HEK293 (cell line): ENCODE measurements around the gene IL1R1.

Experiments
- CTCF ChIA-PET: fragments of 350-600 bp; formaldehyde crosslinking; extraction: SDS; loops from one replicate; lab custom pipeline; 2021; ENCODE audit warnings: antibody characterized with exemption; lab: Yijun Ruan, JAX
- POLR2A ChIA-PET: fragments of 300-600 bp; formaldehyde crosslinking; extraction: SDS; loops from one replicate; lab custom pipeline; 2020; ENCODE audit warnings: antibody characterized with exemption, inconsistent platforms; lab: Yijun Ruan, JAX
- H3K27ac ChIP-seq: fragments of 200-500 bp; sonication (Bioruptor generic); 2 replicates; pipeline ENCODE4 v1.5.1; 2014; ENCODE audit warnings: low read depth, low read length, control low read depth, inconsistent platforms; ENCODE audit errors: extremely low read depth
- H3K36me3 ChIP-seq, 2 experiments: fragments of 200-500 bp in 1 of 2; sonication (Bioruptor generic) in 1 of 2; 1 replicate in 1 of 2; 2 replicates in 1 of 2; pipeline ENCODE4 v1.5.1; 2014 to 2017; ENCODE audit warnings: inconsistent platforms in 2 of 2, low read length in 2 of 2; ENCODE audit not compliant: control insufficient read depth in 2 of 2, insufficient read depth in 1 of 2
- H3K4me1 ChIP-seq: fragments of 200-500 bp; sonication (Bioruptor generic); 2 replicates; pipeline ENCODE4 v1.5.1; 2014; ENCODE audit warnings: mild to moderate bottlenecking, low read length, inconsistent platforms; ENCODE audit not compliant: control insufficient read depth, insufficient read depth
- H3K4me3 ChIP-seq: 2 replicates; pipeline ENCODE4 v1.5.1; 2011; ENCODE audit warnings: low read depth, mild to moderate bottlenecking, control low read depth, low read length, moderate library complexity
- H3K9me3 ChIP-seq: fragments of 200-500 bp; sonication (Bioruptor generic); 2 replicates; pipeline ENCODE4 v1.5.1; 2014; ENCODE audit warnings: low read depth, low read length, inconsistent platforms; ENCODE audit not compliant: control insufficient read depth, insufficient read depth
- GLI2 ChIP-seq: fragments of 450-650 bp; formaldehyde crosslinking; IDR thresholded peaks from 2 replicates; pipeline ENCODE4; 2017; ENCODE audit warnings: missing biosample characterization, missing genetic modification characterization, low read depth, borderline replicate concordance
- REPIN1 ChIP-seq: fragments of 450-650 bp; formaldehyde crosslinking; IDR thresholded peaks from 2 replicates; pipeline ENCODE4 v1.5.1; 2017; ENCODE audit warnings: missing biosample characterization, missing genetic modification characterization, low read depth
- ZNF121 ChIP-seq: fragments of 450-650 bp; formaldehyde crosslinking; IDR thresholded peaks from 2 replicates; pipeline ENCODE4 v1.5.1; 2016; ENCODE audit warnings: missing biosample characterization, missing genetic modification characterization
- ZNF133 ChIP-seq: fragments of 450-650 bp; formaldehyde crosslinking; IDR thresholded peaks from 2 replicates; pipeline ENCODE4 v1.5.1; 2016; ENCODE audit warnings: missing biosample characterization, missing genetic modification characterization
- ZNF416 ChIP-seq: fragments of 450-650 bp; formaldehyde crosslinking; IDR thresholded peaks from 2 replicates; pipeline ENCODE4 v1.5.1; 2016; ENCODE audit warnings: missing biosample characterization, missing genetic modification characterization
- ZNF514 ChIP-seq: fragments of 450-650 bp; formaldehyde crosslinking; IDR thresholded peaks from 2 replicates; pipeline ENCODE4 v1.5.1; 2016; ENCODE audit warnings: missing biosample characterization, missing genetic modification characterization
- ZNF560 ChIP-seq: fragments of 450-650 bp; formaldehyde crosslinking; IDR thresholded peaks from 2 replicates; pipeline ENCODE4 v1.5.1; 2017; ENCODE audit warnings: missing biosample characterization, missing genetic modification characterization, borderline replicate concordance
- ZNF596 ChIP-seq: fragments of 450-650 bp; IDR thresholded peaks from 2 replicates; pipeline ENCODE4 v1.5.0; 2018; ENCODE audit warnings: missing biosample characterization, mild to moderate bottlenecking, missing genetic modification characterization, moderate library complexity
- ZNF621 ChIP-seq: fragments of 450-650 bp; formaldehyde crosslinking; IDR thresholded peaks from 2 replicates; pipeline ENCODE4 v1.5.1; 2017; ENCODE audit warnings: missing biosample characterization, missing genetic modification characterization
- TF ChIP-seq, protein P1 (sequence below): fragments of 450-650 bp; formaldehyde crosslinking; IDR thresholded peaks from 2 replicates; pipeline ENCODE4 v1.5.1; 2016; ENCODE audit warnings: missing biosample characterization, missing genetic modification characterization
- TF ChIP-seq, protein P2 (sequence below): fragments of 450-650 bp; IDR thresholded peaks from 2 replicates; pipeline ENCODE4 v1.5.1; 2018; ENCODE audit warnings: missing biosample characterization, missing genetic modification characterization
- TF ChIP-seq, protein P3 (sequence below): fragments of 450-650 bp; formaldehyde crosslinking; IDR thresholded peaks from 2 replicates; pipeline ENCODE4 v1.5.1; 2016; ENCODE audit warnings: missing biosample characterization, missing genetic modification characterization
- TF ChIP-seq, protein P4 (sequence below): fragments of 450-650 bp; formaldehyde crosslinking; IDR thresholded peaks from 2 replicates; pipeline ENCODE4 v1.5.1; 2016; ENCODE audit warnings: missing biosample characterization, missing genetic modification characterization, low read depth
- TF ChIP-seq, protein P5 (sequence below): fragments of 450-650 bp; IDR thresholded peaks from 2 replicates; pipeline ENCODE4 v1.5.1; 2018; ENCODE audit warnings: missing biosample characterization, mild to moderate bottlenecking, missing genetic modification characterization

Gene IL1R1

DNA sequence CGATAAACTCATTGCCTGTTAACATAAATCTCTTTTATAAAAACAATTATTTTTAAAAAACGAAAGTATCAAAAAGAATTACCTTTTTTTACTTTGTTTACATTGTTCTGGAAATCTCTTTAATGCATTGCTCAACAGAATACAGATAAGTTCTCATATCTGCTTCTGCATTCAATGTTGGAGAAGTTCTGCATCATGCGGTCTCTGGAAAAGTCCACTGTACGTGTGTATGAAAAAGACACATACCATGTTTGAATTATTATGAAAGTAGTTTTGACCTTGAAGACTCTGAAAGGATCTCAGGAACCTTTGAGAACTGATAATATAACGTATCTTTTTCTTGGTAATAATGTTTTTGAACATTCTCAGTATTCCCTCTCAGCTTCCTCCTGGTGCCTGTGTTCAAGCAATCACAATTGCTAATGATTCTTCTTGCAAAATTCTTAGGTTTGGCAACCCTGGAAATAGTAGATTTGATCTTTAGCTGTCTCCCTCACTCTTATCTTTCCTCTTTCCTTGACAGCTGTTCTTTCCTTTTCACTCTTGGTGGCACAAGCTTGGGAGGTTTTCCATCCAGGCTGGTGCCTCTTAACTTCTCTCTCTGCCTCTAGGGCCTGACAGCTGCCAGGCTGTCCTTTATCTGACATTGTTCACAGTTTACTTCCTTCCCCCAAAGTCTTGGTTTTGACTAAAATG is 12.4 kb upstream of the IL1R1 start:
- TF ChIP-seq ZNF416 (tag by site-specific recombination): no peak
- no peak for TF ChIP-seq ZNF133
- TF ChIP-seq, protein P1, sequence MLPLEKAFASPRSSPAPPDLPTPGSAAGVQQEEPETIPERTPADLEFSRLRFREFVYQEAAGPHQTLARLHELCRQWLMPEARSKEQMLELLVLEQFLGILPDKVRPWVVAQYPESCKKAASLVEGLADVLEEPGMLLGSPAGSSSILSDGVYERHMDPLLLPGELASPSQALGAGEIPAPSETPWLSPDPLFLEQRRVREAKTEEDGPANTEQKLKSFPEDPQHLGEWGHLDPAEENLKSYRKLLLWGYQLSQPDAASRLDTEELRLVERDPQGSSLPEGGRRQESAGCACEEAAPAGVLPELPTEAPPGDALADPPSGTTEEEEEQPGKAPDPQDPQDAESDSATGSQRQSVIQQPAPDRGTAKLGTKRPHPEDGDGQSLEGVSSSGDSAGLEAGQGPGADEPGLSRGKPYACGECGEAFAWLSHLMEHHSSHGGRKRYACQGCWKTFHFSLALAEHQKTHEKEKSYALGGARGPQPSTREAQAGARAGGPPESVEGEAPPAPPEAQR (tag by site-specific recombination): no peak
- TF ChIP-seq ZNF596 (tag by site-specific recombination): no peak
- TF ChIP-seq, protein P2, sequence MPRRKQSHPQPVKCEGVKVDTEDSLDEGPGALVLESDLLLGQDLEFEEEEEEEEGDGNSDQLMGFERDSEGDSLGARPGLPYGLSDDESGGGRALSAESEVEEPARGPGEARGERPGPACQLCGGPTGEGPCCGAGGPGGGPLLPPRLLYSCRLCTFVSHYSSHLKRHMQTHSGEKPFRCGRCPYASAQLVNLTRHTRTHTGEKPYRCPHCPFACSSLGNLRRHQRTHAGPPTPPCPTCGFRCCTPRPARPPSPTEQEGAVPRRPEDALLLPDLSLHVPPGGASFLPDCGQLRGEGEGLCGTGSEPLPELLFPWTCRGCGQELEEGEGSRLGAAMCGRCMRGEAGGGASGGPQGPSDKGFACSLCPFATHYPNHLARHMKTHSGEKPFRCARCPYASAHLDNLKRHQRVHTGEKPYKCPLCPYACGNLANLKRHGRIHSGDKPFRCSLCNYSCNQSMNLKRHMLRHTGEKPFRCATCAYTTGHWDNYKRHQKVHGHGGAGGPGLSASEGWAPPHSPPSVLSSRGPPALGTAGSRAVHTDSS (tag by site-specific recombination): no peak
- CTCF ChIA-PET: no interaction called here
- H3K9me3 ChIP-seq: no peaks in the 10 kb centered on the region
- no peak overlapping the region for H3K27ac ChIP-seq
- POLR2A ChIA-PET: no interaction called here
- H3K4me3 ChIP-seq: no peak overlapping the region
- no peaks in the 10 kb centered on the region for H3K36me3 ChIP-seq
- no peaks in the 10 kb centered on the region for H3K4me1 ChIP-seq

DNA sequence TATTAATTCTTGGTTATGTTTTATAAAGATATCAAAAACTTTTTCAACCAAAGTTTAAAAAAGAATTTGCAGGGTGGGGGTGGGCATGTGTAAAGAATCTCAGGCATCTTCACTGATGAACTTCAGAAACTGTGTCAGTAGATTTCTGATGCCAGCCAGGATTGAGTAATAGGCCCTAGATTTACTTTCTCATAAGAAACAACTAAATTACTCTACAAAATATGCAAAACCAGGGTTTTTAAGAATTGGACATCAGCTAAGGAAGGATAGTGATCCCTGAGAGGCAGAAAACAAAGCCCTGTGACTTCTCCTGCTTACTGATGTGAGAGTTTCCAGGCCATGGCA is 11.9 kb upstream of the IL1R1 start:
- H3K27ac ChIP-seq: no peak overlapping the region
- ChIA-PET POLR2A (no interaction called here), CTCF (no interaction called here)
- no peak overlapping the region for H3K4me3 ChIP-seq
- H3K36me3 ChIP-seq: no peaks in the 10 kb centered on the region
- no peak for TF ChIP-seq REPIN1 (tag by site-specific recombination)
- no peak for TF ChIP-seq ZNF121 (tag by site-specific recombination)
- TF ChIP-seq GLI2 (tag by site-specific recombination): no peak
- no peak for TF ChIP-seq ZNF560
- TF ChIP-seq ZNF621 (tag by site-specific recombination): no peak
- TF ChIP-seq, protein P3, sequence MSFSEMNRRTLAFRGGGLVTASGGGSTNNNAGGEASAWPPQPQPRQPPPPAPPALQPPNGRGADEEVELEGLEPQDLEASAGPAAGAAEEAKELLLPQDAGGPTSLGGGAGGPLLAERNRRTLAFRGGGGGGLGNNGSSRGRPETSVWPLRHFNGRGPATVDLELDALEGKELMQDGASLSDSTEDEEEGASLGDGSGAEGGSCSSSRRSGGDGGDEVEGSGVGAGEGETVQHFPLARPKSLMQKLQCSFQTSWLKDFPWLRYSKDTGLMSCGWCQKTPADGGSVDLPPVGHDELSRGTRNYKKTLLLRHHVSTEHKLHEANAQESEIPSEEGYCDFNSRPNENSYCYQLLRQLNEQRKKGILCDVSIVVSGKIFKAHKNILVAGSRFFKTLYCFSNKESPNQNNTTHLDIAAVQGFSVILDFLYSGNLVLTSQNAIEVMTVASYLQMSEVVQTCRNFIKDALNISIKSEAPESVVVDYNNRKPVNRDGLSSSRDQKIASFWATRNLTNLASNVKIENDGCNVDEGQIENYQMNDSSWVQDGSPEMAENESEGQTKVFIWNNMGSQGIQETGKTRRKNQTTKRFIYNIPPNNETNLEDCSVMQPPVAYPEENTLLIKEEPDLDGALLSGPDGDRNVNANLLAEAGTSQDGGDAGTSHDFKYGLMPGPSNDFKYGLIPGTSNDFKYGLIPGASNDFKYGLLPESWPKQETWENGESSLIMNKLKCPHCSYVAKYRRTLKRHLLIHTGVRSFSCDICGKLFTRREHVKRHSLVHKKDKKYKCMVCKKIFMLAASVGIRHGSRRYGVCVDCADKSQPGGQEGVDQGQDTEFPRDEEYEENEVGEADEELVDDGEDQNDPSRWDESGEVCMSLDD: no peak
- no peak for TF ChIP-seq ZNF133
- TF ChIP-seq, protein P4, sequence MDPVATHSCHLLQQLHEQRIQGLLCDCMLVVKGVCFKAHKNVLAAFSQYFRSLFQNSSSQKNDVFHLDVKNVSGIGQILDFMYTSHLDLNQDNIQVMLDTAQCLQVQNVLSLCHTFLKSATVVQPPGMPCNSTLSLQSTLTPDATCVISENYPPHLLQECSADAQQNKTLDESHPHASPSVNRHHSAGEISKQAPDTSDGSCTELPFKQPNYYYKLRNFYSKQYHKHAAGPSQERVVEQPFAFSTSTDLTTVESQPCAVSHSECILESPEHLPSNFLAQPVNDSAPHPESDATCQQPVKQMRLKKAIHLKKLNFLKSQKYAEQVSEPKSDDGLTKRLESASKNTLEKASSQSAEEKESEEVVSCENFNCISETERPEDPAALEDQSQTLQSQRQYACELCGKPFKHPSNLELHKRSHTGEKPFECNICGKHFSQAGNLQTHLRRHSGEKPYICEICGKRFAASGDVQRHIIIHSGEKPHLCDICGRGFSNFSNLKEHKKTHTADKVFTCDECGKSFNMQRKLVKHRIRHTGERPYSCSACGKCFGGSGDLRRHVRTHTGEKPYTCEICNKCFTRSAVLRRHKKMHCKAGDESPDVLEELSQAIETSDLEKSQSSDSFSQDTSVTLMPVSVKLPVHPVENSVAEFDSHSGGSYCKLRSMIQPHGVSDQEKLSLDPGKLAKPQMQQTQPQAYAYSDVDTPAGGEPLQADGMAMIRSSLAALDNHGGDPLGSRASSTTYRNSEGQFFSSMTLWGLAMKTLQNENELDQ (tag by site-specific recombination): no peak
- TF ChIP-seq ZNF514: no peak
- TF ChIP-seq, protein P5, sequence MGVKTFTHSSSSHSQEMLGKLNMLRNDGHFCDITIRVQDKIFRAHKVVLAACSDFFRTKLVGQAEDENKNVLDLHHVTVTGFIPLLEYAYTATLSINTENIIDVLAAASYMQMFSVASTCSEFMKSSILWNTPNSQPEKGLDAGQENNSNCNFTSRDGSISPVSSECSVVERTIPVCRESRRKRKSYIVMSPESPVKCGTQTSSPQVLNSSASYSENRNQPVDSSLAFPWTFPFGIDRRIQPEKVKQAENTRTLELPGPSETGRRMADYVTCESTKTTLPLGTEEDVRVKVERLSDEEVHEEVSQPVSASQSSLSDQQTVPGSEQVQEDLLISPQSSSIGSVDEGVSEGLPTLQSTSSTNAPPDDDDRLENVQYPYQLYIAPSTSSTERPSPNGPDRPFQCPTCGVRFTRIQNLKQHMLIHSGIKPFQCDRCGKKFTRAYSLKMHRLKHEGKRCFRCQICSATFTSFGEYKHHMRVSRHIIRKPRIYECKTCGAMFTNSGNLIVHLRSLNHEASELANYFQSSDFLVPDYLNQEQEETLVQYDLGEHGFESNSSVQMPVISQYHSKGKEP (tag by site-specific recombination): no peak
- H3K9me3 ChIP-seq: no peaks in the 10 kb centered on the region
- H3K4me1 ChIP-seq: no peaks in the 10 kb centered on the region
